NT2/D1 (cell line): ENCODE results near the gene SEL1L3.

Source experiments
- SUZ12 ChIP-seq: IDR thresholded peaks from 2 replicates; pipeline ENCODE4 v1.6.1; 2011; ENCODE audit not compliant: insufficient read length, insufficient read depth; ENCODE audit errors: extremely low read depth
- YY1 ChIP-seq: IDR thresholded peaks from 2 replicates; pipeline ENCODE4 v1.6.1; 2011; ENCODE audit not compliant: insufficient read length, insufficient read depth
- ZNF274 ChIP-seq: IDR thresholded peaks from 2 replicates; pipeline ENCODE4 v1.6.1; 2011; ENCODE audit warnings: mild to moderate bottlenecking, low read depth, low read length

- no peak for TF ChIP-seq ZNF274
- no peak for TF ChIP-seq YY1
- TF ChIP-seq SUZ12, result no peak
Measured at GRCh38 chr4:25821899-25822298, 40.9 kb downstream of the SEL1L3 start.
